ENCODE data around the gene SIVA1.
A peak's percentile ranks its signal among the peaks of the same experiment; 100 is the strongest.

SIVA1 gene

GRCh38 chr14:104709387-104710039 lies 43.4 kb upstream of the SIVA1 start:
- TF ChIP-seq ZNF571 (tag by site-specific recombination; IDR thresholded peaks at IDR 0.05) (no peak), ZNF341 (tag by site-specific recombination; IDR thresholded peaks at IDR 0.05; ENCODE audit: low read depth) (peak; percentile 85), ZNF449 (tag by site-specific recombination; IDR thresholded peaks at IDR 0.05) (peak; percentile 96), MEIS1 (CRISPR knock-in tag; IDR thresholded peaks at IDR 0.05; ENCODE audit: borderline replicate concordance) (no peak)
- TF ChIP-seq, protein P1, sequence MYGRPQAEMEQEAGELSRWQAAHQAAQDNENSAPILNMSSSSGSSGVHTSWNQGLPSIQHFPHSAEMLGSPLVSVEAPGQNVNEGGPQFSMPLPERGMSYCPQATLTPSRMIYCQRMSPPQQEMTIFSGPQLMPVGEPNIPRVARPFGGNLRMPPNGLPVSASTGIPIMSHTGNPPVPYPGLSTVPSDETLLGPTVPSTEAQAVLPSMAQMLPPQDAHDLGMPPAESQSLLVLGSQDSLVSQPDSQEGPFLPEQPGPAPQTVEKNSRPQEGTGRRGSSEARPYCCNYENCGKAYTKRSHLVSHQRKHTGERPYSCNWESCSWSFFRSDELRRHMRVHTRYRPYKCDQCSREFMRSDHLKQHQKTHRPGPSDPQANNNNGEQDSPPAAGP (tag by site-specific recombination; IDR thresholded peaks at IDR 0.05): no peak
- TF ChIP-seq, protein P2, sequence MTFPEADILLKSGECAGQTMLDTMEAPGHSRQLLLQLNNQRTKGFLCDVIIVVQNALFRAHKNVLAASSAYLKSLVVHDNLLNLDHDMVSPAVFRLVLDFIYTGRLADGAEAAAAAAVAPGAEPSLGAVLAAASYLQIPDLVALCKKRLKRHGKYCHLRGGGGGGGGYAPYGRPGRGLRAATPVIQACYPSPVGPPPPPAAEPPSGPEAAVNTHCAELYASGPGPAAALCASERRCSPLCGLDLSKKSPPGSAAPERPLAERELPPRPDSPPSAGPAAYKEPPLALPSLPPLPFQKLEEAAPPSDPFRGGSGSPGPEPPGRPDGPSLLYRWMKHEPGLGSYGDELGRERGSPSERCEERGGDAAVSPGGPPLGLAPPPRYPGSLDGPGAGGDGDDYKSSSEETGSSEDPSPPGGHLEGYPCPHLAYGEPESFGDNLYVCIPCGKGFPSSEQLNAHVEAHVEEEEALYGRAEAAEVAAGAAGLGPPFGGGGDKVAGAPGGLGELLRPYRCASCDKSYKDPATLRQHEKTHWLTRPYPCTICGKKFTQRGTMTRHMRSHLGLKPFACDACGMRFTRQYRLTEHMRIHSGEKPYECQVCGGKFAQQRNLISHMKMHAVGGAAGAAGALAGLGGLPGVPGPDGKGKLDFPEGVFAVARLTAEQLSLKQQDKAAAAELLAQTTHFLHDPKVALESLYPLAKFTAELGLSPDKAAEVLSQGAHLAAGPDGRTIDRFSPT (tag by site-specific recombination; IDR thresholded peaks at IDR 0.05): no peak
- TF ChIP-seq, protein P3, sequence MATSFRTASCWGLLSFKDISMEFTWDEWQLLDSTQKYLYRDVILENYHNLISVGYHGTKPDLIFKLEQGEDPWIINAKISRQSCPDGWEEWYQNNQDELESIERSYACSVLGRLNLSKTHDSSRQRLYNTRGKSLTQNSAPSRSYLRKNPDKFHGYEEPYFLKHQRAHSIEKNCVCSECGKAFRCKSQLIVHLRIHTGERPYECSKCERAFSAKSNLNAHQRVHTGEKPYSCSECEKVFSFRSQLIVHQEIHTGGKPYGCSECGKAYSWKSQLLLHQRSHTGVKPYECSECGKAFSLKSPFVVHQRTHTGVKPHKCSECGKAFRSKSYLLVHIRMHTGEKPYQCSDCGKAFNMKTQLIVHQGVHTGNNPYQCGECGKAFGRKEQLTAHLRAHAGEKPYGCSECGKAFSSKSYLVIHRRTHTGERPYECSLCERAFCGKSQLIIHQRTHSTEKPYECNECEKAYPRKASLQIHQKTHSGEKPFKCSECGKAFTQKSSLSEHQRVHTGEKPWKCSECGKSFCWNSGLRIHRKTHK (tag by site-specific recombination; IDR thresholded peaks at IDR 0.05): no peak
- POLR2A ChIA-PET: interaction anchor here (1.7 kb wide), 1 partner anchor 11 kb away, joined by 5 read pairs; no protein-coding TSS in a partner anchor
- no peak overlapping the region for H3K4me3 ChIP-seq (ENCODE audit: low read depth, low read length)
- CTCF ChIA-PET: interaction anchor here (0.7 to 1.2 kb wide), 11 partner anchors 9 to 91 kb away, joined by 3 to 5 read pairs (median 3); no protein-coding TSS in a partner anchor
- H3K36me3 ChIP-seq (ENCODE audit: control insufficient read depth in 2 of 2, insufficient read depth in 1 of 2, low read length in 2 of 2): peaks cover 5 to 71% of the 10 kb centered on the region in 2 experiments; a peak in 2 of 3 replicates
- H3K4me1 ChIP-seq (ENCODE audit: control insufficient read depth, insufficient read depth, low read length): no peaks in the 10 kb centered on the region
- H3K9me3 ChIP-seq (ENCODE audit: control insufficient read depth, insufficient read depth, low read depth, low read length): no peaks in the 10 kb centered on the region
- no peak overlapping the region for H3K27ac ChIP-seq (ENCODE audit: extremely low read depth, low read depth, low read length)

- CTCF ChIA-PET: interaction anchor here (0.6 kb wide), 1 partner anchor 61 kb away, joined by 3 read pairs; no protein-coding TSS in a partner anchor
- TF ChIP-seq, protein P2 (tag by site-specific recombination; IDR thresholded peaks at IDR 0.05): 0 out of 2 replicates have a peak, but pooled peaks have one; percentile 45
- TF ChIP-seq OSR2 (tag by site-specific recombination; IDR thresholded peaks at IDR 0.05): no peak
- TF ChIP-seq ZNF423 (tag by site-specific recombination; IDR thresholded peaks at IDR 0.05): 0 out of 2 replicates have a peak, but pooled peaks have one; percentile 13
- TF ChIP-seq ZBTB26 (tag by site-specific recombination; optimal IDR thresholded peaks at IDR 0.05): peak; percentile 20
- Histone ChIP-seq H3K4me3 (ENCODE audit: low read depth, low read length) (no peak overlapping the region), H3K4me1 (ENCODE audit: control insufficient read depth, insufficient read depth, low read length) (no peaks in the 10 kb centered on the region), H3K27ac (ENCODE audit: extremely low read depth, low read depth, low read length) (no peak overlapping the region), H3K36me3 (ENCODE audit: control insufficient read depth in 2 of 2, insufficient read depth in 1 of 2, low read length in 2 of 2) (peaks cover under 1 to 72% of the 10 kb centered on the region in 2 experiments; a peak in 2 of 3 replicates), H3K9me3 (ENCODE audit: control insufficient read depth, insufficient read depth, low read depth, low read length) (no peaks in the 10 kb centered on the region)
- POLR2A ChIA-PET: interaction anchor here (0.5 kb wide), 1 partner anchor 555 kb away, joined by 4 read pairs; no protein-coding TSS in a partner anchor
These were observed 42.7 kb upstream of the SIVA1 start for GRCh38 chr14:104710071-104710735.
